22Rv1 (cell line): Measurements from ENCODE around the gene LMCD1.

Experiments
- H3K27ac ChIP-seq: fragments of 450-650 bp; 2 replicates; pipeline ENCODE4 v1.5.1; 2017
- ZFX ChIP-seq: fragments of 450-650 bp; IDR thresholded peaks from 2 replicates; pipeline ENCODE4 v1.6.1; 2017; ENCODE audit warnings: antibody characterized with exemption, borderline replicate concordance
- TF ChIP-seq, protein P1 (sequence below): fragments of 450-650 bp; IDR thresholded peaks from 2 replicates; pipeline ENCODE4 v1.5.1; 2017; ENCODE audit warnings: mild to moderate bottlenecking

Gene LMCD1

DNA sequence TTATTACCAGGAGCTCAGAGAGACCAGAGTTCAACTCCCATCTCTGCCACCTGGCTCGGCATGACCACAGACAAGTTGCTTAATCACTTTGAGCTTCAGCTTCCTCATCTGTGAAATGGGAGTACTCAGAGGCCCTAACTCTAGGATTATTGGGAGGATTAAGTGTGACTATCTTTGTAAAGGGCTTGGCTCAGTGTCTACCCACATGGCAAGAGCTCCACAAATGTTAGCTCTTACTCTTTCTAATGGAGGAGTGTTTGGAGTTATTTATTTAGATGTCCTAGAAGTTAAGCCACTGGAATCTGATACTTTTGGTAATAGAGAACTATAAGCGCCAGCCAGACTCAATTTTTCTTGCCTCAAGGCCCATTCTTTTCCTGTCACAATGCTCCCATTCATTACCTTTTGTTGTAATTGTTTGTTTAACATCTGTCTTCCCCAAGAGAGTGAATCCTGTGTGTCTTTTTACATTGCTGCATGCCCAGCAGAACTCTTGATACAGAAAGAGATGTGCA, 12.3 kb upstream of the LMCD1 start:
- no peak overlapping the region for H3K27ac ChIP-seq
- TF ChIP-seq, protein P1, sequence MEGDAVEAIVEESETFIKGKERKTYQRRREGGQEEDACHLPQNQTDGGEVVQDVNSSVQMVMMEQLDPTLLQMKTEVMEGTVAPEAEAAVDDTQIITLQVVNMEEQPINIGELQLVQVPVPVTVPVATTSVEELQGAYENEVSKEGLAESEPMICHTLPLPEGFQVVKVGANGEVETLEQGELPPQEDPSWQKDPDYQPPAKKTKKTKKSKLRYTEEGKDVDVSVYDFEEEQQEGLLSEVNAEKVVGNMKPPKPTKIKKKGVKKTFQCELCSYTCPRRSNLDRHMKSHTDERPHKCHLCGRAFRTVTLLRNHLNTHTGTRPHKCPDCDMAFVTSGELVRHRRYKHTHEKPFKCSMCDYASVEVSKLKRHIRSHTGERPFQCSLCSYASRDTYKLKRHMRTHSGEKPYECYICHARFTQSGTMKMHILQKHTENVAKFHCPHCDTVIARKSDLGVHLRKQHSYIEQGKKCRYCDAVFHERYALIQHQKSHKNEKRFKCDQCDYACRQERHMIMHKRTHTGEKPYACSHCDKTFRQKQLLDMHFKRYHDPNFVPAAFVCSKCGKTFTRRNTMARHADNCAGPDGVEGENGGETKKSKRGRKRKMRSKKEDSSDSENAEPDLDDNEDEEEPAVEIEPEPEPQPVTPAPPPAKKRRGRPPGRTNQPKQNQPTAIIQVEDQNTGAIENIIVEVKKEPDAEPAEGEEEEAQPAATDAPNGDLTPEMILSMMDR, result no peak
- no peak for TF ChIP-seq ZFX

DNA sequence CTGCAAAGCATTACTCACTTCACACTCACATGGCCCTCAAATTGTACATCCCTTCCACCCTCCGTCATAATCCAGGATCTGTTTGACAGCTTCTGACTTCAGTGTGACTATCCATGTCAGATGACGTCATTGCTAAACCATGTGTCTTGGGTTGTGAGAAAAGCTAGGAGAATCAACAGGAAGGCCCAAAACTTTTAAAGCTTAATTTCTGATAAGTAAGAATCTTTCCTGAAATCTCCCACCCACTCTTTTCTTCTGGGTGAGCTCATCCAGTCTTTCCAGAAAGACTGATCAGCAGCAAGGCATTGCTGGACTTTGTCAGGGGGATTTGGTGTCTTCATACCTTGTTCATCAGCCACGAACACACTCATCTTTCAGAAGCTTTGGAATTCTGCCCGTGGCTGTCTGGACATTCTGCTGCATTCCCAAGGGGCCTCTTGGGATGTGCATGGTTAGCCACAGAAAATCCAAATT, 11.5 kb upstream of the LMCD1 start:
- no peak overlapping the region for H3K27ac ChIP-seq
- TF ChIP-seq ZFX, result no peak
- TF ChIP-seq, protein P1, result no peak

DNA sequence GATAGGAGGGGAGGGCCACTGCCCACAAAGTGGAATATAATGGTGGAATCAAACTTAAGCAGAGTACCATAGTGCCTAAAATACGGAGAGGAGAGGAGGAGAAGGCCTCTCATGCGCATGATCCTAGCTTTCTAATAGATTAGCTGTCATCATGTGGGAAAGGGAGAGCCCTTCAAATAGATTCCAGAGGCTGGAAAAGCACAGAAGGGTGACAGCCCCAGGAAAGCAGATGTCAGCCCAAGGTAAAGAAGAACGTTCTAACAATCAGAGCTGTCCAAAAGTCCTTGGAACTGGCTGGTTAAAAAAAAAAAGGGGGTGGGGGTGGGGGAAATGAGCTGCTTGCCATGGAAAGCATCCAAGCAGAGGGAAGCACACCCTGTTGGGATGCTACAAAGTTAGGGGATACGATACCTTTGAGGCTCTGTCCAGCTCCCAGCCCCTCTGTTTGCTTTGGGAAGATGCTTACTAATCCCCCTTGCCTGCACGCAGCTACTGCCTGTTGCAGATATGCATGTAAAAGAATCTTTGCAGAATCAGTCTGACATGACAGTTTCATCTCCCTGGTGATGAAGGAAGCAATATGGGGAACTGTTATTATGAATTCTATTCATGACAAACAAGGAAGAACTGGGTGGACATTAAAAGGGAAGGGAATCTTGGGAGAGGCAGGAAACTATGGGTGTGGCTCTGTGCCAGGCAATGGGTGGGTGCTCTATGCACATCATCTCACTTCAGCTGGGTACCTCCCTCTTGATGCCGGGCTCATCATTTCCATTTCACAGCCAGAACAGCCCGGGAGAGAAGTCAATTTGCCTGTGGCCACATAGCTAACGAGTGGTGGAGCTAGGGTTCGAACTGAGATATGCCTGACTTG, 10.1 kb upstream of the LMCD1 start:
- TF ChIP-seq ZFX, result no peak
- TF ChIP-seq, protein P1, result no peak
- no peak overlapping the region for H3K27ac ChIP-seq

DNA sequence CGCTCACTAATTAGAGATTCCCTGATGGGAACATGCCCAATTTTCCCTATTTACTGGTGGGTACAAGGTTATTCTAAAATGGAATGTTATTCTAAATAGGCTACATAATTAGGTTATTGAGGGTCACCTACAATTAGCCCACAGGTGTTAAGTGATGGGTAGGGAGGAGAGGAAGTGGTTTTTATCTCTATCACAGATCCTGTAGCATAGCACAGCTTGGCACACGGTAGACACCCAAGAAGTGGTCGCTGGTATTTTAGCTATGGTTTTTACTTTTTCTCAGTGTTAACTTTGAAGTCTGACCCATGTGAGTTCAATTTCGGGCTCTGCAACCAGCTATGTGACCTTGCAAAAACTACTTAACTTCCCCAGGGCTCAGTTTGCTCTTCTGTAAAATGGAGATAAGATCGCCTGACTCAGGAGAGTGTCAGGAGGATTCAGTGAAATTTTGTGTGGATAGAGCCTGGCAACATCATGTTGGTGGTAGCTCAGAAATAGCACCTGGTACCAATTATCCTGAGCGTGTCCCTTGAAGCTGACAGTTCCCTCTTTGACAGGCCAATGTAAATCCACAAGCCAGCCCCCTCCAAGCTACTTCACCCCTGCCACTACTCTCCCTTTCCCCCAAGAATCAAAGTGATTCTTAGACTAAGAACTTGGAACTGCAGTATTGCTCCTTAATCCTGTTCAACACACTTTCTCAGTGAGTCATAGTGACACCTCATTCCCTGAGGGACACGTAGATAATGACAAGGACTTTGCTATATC, 8.7 kb upstream of the LMCD1 start:
- no peak for TF ChIP-seq ZFX
- TF ChIP-seq, protein P1, result no peak
- no peak overlapping the region for H3K27ac ChIP-seq

DNA sequence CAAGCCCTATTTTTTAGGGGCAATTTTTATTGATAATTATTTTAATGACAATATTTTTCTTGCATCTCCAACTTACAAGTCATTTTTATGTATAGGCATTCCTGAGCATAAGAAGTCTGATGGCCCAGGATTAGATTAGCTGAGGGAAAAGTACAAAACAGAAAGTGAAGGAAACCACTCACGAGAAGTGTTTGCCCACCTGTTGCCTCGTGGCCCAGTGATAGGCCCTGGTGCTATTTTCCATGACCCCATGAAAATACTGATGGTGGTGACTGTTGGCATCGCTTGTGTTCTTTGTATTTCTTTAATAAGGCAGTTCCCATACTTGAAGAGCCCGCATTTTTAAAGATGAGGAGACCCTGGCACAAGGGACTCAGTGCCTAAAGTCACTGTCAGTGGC, 7.9 kb upstream of the LMCD1 start:
- no peak overlapping the region for H3K27ac ChIP-seq
- TF ChIP-seq, protein P1, result no peak
- TF ChIP-seq ZFX, result no peak

DNA sequence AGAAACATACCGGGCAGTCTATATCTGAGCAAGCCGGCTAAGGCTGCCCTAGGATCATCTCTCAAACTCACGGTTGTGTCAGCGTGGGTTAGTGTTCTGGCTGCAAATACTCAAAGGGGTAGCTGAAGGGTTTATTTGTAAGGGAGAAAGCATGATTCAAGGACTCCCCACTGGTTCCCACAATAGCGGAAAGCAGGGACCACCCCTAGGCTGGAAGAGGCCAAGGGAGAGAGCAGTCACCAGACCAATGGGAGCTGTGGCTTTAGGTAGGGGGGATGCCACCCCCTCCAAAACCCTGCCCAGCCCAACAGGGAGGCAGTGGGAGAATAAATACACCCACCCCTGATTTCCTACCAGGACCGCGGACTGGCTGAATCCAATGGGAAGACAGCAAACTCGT, 7.3 kb upstream of the LMCD1 start:
- no peak for TF ChIP-seq ZFX
- TF ChIP-seq, protein P1, result no peak
- H3K27ac ChIP-seq, result no peak overlapping the region

DNA sequence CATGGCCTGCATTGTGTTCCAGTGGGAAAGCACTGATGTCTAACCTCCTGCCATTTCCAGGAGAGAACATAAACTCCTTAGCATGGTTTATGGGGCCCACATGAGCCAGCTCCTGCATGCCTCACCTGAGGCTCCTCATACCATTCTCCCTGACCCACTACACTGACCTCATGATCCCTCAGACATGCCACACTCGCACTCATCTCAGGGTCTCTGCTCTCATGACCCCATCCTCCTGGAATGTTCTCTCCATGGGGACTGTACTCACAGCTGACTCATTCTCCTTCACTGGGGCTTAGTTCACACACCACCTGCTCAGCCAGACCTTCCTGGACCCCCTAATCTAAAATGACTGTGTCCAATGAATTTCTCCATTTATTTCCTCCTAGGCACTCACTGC, 4.0 kb upstream of the LMCD1 start:
- H3K27ac ChIP-seq, result no peak overlapping the region
- TF ChIP-seq ZFX, result no peak
